ENCODE measurements around the gene CCDC187. TPM values are rescaled to one million over a fixed set of nuclear protein-coding genes. Genes with fewer than 3 reads are reported as not detected.

The CCDC187 gene
- total RNA-seq, 1 donor from 2014 or later: not detected

GRCh38 chr9:136212345-136212950 is 91.4 kb downstream of the CCDC187 start:
- intact Hi-C loops (cut with micrococcal nuclease): no loop called here

DNA sequence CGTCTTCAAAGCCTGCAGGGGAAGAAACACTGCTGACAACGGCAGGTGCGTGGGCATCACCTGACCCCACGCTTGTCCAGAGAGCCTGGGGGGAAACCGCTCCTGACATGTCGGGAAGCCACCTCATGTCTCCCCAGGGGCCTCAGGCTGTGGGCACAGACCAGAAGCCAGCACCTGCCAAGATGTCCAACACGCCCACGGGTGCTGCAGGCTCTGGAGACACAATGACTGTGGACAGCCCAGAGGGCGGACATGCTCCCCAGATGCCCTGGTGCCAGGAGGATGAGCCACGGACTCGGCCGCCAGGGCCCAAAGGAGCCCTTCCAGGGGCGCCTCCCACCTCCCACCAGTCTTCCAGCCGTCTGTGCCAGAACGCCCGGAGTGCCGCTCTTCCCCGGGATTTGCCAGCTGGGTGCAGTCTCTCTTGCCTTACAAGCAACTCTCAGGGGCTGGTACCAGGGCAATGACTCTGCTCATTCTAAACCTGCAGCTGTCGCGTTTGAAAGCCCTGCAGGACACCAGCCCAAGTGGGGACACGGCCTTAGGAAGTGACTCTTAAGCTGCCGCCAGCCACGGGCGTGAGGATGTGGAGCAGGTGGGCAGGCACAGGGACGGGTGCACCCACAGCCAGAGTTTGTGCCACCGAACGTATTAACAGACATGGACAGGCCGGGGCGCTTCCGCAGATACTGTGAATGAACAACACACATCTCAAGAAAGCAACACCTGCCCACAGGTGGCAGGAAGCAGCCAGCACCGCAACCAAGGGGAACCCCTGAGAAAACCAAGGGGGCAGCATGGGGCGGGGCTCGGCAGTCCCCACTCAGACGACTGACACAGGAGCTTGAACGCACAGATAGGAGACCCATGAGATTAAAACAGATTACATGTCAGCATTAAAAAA is 92.2 kb downstream of the CCDC187 start:
- intact Hi-C loops (cut with micrococcal nuclease): no loop called here

DNA sequence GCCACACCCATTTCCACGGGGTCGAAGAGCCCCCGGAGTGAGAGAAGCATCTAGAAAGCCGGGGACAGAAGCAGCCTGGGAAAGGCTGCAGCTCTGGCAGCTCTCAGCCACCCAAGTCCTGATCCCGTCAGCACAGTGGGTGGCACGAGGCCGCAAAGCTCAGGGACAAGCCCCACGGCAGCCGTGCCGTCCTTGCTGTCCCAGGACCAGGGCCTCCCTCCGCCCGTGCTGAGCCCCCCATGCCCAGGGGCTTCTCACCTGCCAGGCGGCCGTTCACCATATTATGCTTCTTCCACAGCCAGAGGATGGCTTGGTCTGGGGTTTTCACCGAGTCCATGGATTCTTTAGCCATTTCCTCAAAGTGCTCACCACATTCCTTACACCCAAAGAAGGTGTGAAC is 92.9 kb downstream of the CCDC187 start:
- intact Hi-C loops (cut with micrococcal nuclease): no loop called here

DNA sequence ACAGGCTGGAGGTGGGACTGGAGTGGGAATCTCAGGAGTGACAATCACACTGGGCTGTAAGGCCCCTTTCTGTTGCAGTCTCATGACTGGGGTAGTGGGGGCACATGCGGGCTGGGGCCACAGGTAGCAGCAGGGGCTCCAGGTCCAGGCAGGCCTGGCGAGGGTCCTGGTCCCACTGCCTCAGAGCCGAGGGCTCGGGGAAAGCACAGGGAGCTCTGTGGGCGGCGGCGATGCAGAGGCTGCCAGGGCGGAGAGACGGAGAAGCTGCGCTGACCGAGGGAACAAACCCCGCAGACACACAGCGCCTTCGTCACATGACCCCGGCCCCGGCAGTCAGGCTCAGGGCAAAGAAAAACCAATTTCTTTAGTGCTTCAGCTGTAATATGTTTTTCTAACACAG is 93.6 kb downstream of the CCDC187 start:
- intact Hi-C loops (cut with micrococcal nuclease): no loop called here

GRCh38 chr9:136209786-136210185 is 94.1 kb downstream of the CCDC187 start:
- intact Hi-C loops (cut with micrococcal nuclease): no loop called here

DNA sequence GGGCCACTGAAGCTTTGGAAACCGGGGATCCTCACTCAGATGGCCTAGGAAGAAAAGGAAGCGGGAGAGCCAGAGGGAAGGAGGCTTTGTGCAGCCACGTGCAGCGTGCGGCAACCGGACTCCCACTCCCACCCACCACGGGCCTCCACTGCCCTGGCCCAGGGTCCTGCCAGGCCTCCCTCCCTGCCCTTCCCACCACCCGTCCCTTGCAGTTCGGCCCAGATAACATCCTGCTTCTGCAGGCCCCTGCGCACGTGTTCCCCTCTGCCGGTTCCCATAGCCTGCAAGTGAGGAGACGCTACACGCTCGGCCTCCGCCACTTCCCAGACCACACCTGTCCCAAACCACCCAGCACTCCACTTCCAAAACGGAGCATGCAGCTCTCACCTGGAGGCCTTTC is 94.7 kb downstream of the CCDC187 start:
- intact Hi-C loops (cut with micrococcal nuclease): no loop called here

DNA sequence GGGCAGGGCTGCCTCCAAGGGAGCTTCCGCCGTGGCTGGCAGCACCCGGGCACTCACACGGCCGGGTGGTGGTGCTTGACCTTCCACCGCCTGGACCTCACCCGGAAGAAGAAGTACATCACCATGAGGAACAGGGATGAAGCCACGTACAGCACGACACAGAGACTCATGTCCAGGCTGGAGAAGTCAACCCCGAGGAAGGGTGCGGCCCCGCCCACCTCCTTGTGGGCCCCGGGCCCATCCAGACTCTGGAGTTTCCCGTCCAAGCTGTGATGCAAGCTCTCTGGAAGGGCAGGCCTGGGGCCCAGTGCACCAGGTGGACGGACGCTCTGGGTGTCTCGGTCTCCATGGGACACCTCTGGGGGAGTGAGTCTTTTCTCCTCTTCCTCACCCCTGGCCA is 95.2 kb downstream of the CCDC187 start:
- intact Hi-C loops (cut with micrococcal nuclease): no loop called here

DNA sequence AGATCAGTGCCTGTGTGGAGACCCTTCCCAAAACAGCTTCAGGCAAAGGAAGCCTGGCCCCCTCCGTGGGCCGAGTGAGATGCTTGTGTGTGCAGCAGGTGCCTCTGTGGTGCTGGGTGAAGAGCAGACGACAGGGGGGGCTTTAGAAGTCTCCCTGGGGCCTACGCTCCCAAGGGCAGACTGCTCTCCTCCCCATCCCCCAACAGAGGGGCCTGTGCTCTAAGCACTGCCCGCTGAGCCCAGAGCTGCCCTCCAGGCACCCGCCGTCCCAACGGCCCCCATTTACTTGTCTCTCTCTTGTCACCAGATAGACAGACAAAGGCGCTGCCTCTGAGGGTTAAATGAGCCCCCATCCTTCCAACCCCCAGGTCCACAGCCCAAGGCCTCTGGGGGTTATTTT is 96.3 kb downstream of the CCDC187 start:
- intact Hi-C loops (cut with micrococcal nuclease): no loop called here

DNA sequence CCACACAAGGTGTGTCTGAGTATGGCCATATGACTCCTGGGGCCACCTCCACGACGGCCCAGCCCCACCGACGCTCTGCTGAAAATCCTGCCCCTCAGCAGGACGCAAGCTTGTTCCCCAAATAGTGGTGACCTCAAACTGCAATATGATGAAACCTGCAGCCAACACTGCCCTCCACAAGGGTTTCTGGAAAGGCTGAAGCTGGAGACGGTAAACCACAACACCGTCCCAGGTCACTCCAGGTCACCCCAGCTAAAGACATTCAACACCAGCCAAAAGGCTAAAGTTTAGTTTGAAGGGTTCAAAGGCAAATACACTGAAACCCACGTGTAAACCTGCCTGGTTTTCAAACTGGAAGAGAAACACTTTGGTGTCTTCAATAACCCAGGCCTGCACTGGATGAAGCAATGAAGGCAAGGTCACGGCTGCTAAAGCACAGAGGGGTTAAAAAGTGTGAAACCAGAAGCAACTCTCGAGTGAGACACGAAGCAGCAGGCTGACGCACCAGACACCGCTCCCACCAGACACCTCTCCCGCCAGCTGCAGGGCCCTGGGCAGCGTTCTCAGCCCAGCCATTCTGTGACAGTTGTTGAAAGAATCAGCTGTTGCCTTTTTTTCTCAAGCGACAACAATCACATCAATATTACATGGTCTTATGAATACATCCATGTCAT is 97.2 kb downstream of the CCDC187 start:
- intact Hi-C loops (cut with micrococcal nuclease): no loop called here

DNA sequence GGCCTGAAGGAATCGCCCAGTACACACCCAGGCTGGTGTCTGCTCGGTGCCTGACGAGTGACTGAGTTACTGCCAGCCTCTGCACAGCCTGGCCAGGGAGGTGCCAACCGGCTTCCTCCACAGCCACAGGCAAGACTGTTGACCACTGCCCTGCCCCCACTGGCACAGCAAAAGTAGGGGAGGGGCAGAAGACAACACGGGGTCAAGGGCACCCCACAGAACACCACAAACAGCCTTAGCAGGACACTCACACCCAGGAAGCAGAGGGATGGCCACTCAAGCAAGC is 98.2 kb downstream of the CCDC187 start:
- intact Hi-C loops (cut with micrococcal nuclease): no loop called here

GRCh38 chr9:136204838-136205706 is 98.8 kb downstream of the CCDC187 start, which contains the start of gene LHX3:
Gene LHX3, minus strand, starts transcription at chr9:136205128. Its CDS starts 116 bp downstream, at chr9:136205012.
- intact Hi-C loops (cut with micrococcal nuclease): no loop called here

DNA sequence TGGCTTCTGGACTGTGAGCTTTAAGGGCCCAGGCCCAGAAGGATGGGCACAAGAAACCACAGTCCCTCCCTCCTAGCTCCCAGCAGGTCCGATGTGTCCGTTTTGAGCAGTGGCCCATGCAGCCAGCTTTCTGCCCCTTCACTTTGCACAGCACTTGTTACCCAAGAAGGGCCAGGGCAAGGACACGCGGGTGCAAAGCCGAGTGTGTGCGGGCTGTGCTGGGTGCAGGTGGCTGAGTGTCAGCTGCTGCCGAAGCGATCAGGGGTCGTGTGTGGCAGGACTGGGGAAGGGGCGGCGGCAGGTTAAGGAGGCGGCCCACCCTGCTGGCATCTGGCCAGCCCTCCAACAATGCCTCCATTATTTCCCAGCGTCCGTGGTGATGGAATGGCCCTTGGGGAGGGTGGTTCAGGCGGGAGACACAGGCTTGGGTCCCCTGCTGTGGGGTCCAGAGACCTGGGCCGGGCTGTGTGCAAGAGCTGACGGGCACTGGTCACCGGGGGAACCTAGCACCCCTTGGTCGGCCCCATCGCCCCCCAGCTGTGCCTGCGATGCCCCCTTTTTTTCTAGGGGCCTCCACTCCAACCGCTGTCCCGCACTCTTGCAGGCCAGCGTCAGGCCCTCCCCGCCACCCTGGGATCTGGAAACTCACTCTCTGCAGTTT is 99.6 kb downstream of the CCDC187 start:
- intact Hi-C loops (cut with micrococcal nuclease): no loop called here

DNA sequence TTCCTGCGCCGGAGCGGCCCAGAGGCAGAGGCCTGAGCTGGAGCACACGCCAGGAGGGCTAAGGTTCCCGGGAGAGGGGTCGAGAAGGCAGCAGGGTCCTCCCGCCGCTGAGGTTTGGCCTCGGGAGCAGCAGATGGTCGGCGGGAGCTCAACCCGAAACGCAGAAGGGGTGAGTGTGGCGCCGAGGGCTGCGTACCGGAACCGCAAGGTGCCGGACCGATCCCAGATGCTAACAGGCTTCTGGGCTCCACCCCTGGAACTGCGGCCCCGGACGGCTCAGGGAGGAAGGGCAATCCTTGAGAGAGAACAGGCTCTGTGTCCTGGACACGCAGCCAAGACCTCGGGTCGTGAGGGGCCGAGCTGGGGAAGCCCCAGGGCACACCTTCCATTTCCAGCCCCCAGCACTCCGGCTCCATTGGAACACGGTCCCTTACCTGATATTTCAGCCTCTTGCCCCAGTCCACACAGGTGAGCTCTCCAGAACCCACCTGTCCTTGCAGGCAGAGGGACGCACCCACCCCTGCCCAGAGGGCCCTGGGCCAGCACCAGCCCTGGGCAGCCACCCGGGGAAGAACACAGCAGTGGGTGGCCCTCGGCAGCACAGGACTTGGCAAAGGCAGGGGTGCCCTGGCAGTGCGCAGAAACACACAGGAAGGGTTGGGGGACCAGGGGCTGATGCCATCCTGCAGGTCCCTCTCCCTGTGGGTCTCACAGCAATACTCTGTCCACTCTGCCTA is 100.3 kb downstream of the CCDC187 start:
- intact Hi-C loops (cut with micrococcal nuclease): no loop called here

DNA sequence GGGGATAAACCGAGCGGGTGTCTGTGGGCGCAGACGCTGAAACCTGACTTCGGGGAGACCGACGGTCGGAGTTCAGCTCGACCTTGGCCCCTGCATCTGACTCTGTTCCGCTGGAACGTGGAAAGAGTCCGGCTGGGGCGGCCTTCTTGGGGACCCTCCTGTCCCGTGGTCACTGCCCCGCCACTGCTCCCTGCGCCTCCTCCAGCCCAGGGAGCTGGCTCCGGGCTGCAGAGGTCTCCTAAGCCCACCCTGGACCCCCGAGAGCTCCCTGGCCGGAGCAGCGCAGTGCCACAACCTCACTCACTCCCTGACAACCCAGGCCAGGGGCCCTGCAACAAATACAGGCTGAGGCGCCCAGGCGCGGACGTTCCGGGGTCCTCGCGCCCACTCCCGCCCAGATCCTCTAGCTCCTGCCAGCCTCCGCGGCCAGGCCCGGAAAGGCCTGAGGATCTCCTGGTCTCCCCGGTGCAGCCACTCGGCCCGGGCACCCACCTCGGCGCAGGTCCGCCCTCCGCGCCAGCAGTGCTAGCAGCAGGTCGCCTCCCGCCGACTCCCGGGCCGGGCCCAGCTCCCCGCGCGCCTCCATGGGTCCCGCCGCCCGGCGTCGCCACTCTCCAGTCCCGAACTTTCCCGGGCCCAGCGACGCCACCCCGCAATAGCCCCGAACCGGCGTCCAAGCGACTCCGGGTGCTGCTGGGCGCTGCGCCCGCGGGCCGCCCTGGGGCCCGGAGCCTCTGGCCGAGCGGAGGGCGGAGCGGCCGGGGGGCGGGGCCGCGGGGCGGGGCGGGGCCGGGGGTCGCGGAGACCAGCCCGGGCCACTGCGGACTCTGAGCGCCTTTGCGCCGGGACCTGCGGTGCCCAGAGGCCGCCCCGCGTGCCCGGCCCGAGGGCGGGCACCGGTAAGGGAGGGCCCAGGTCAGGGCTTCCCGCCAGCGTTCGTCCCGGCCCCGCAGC is 101.2 kb downstream of the CCDC187 start:
- intact Hi-C loops (cut with micrococcal nuclease): no loop called here

DNA sequence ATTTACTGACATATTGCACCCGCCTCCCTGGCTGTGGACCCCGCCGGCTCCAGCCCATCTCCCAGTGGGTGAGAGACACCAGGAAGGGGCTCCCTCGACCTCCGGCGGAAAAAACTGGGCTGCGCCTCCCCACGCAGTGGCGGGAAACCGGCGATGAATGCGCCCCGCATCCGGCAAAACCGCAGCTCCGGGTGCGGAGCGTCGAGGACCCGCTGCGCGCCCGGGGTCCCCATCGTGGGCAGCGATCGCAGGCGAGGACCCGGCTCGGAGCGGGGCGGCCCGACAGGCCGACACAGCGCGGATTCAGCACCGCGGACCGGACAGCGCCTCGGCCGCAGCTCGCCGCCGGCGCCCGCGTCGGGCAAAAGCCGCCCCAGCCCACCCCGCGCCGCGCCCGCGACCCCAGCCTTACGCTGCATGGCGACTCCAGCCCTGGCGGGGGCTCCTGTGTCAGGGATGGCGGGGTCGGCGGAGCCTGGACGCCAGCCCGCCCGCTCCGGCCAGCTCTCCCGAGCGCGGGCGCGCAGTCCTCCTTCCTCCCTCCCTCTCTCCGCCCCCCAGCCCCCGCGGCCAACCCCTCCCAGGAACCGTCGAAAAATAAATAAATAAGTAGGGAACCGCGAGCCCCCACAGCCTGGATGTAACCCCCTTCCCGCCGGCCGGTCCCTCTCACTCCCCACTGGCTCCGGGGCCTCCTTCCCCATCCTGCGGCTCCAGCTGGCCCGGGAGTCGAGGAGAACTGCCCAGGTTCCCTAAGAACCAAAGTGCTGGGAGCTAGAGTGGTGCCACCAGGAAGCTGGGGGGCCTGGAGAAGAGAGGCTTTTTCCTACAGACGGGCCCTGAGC is 102.1 kb downstream of the CCDC187 start:
- intact Hi-C loops (cut with micrococcal nuclease): no loop called here

DNA sequence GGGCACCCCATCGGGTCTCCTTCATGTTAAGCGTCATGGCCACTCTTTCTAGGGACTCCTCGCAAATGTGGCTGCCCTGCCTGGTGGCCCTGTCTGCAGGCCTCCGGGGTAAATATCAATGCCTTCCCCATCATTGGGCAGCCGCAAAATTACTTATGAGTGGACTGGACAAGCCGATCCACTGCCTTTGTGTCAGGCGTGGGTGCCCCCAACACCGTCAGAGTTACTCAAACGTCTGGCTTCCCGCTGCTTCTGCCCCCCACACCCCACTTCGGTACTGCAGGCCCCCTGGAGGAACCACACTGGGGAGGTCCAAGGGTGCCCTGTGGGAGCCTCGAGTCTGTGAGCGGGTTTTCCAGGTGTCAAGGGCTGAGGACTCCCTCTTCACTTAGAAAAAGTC is 102.7 kb downstream of the CCDC187 start:
- intact Hi-C loops (cut with micrococcal nuclease): no loop called here

DNA sequence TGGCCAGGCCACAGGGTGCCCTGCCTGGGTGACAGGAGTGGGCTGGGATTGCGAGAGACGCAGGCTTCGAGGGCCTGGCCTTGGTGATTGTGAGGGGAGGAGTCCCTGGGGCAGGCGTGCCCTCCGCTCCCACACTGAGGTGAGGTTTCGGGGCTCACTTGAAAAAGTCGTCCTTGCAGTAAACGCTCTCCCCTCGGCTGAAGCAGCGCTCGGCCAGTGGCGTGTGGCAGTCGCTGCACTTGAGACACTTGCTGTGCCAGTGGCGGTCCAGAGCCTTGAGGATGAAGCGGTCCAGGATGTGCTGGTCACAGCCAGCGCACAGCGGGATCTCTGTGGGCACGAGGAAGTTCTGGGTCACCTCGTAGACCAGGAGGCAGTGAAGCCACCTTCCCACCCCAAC is 103.5 kb downstream of the CCDC187 start:
- intact Hi-C loops (cut with micrococcal nuclease): no loop called here

All from T-helper 2 cell treated with Interferon-gamma antibody and Interleukin-4, amounts not matched to agents 100 ng/mL and 5 ng/mL, for 36 hours (primary cell).